Testis (tissue), 3 donors: Measurements from ENCODE around the gene SLC19A1. TPM values are rescaled to one million over a fixed set of nuclear protein-coding genes. Genes with fewer than 3 reads are reported as not detected.

ENCODE experiments used
- DNase-seq: peaks from one replicate; pipeline ENCODE4 v3.0.0-alpha.2; 2019
- H3K27ac ChIP-seq, 2 donors: fragments of 200-600 bp; sonication (generic); one replicate each; pipeline ENCODE4 v1.5.1; 2019
- H3K27me3 ChIP-seq: fragments of 200-600 bp; sonication (generic); one replicate; pipeline ENCODE4 v1.5.1; 2019
- H3K36me3 ChIP-seq: fragments of 200-600 bp; sonication (generic); one replicate; pipeline ENCODE4 v1.5.1; 2017; ENCODE audit warnings: low read depth; ENCODE audit errors: missing control alignments
- H3K4me1 ChIP-seq: fragments of 200-600 bp; sonication (generic); one replicate; pipeline ENCODE4 v1.5.1; 2019
- H3K4me3 ChIP-seq, 2 donors: fragments of 200-600 bp; sonication (generic); one replicate each; pipeline ENCODE4 v1.5.1; 2017 to 2019
- H3K9me3 ChIP-seq: fragments of 200-600 bp; sonication (generic); one replicate; pipeline ENCODE4 v1.5.1; 2017
- POLR2A ChIP-seq: fragments of 450-650 bp; IDR thresholded peaks from one replicate; pipeline ENCODE4 v1.6.1; 2017; ENCODE audit warnings: antibody characterized with exemption, mild to moderate bottlenecking, moderate library complexity
- WGBS, 2 donors: methylation state at CpG; one replicate each; pipeline ENCODE4 v1.1.5; 2018; 5-methylcytosine and 5-hydroxymethylcytosine counted together
- intact Hi-C: fragments of 100-400 bp; cut with DNase I; formaldehyde crosslinking; loops from one replicate; pipeline ENCODE4 v1.15.1; 2023; ENCODE audit warnings: low total_unique reads
- polyA plus RNA-seq: library from polyadenylated mRNA; stranded (reverse); fragments of 350-450 nt; fragmentation: Illumina TruSeq; extraction: RNeasy Lipid Tissue Mini Kit (QIAGEN cat#74804); gene quantifications from one replicate; pipeline ENCODE4 v1.2.3, GENCODE V29; 2014; ENCODE audit warnings: low read depth, low replicate concordance; ENCODE audit not compliant: insufficient read depth
- total RNA-seq, 2 donors: library from RNA; depleted of rRNA; stranded (reverse); fragments of >200 nt; gene quantifications; one replicate each; pipeline ENCODE4 v1.2.3, GENCODE V29; 2016
- TF ChIP-seq, protein P1 (sequence below), 3 experiments: fragments of 450-650 bp in 2 of 3; fragments of 200-600 bp in 1 of 3; sonication (generic) in 1 of 3; IDR thresholded peaks; one replicate each; pipeline ENCODE4 v1.5.1; 2016 to 2019; ENCODE audit warnings: antibody characterized with exemption in 3 of 3, mild to moderate bottlenecking in 2 of 3, moderate library complexity in 1 of 3

SLC19A1 gene
- total and polyA plus RNA-seq, 3 donors from 2014 or later: 5.5 to 17.4 (median 15.7) TPM

DNA sequence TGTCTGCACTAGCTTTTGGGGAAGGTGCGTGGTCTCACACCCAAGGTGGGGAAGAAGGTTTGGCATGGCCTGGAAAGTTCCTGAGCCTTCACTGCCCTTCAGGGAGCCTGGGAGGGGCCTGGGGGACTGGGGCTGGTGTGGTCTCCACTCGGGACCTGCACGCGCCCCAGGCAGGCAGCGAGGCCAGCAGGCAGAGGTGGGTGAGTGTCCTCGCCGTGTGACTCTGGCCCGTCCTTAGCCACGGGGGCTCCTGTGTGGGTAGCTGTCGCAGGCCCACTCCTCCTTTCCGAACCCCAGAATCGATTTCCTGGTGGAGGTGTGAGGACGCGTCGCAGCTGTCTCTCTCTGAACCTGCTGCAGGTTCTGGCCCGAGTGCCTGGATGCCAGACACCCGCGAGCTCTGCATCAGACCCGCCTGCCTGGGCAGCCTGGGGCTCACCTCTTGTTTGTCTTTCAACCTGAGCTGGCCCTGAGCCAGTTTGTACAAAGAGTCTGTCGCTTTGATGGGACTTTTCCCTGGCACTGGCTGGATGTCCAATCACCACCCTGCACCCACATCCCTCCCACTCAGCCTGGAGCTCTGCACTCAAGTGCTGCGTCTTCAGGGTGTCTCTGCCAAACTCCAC, 36.0 kb upstream of the SLC19A1 start:
- DNase-seq: no peak
- WGBS, 2 donors: 71 to 88% methylated on average over 1 to 21 of the region's 21 CpGs
- Histone ChIP-seq H3K9me3 (no peaks in the 10 kb centered on the region), H3K4me3 (no peak overlapping the region), H3K4me1 (peaks cover 13% of the 10 kb centered on the region), H3K27ac (no peak overlapping the region), H3K36me3 (no peaks in the 10 kb centered on the region), H3K27me3 (no peaks in the 10 kb centered on the region)
- intact Hi-C loops: no loop called here
- TF ChIP-seq POLR2A: no peak
- TF ChIP-seq, protein P1, sequence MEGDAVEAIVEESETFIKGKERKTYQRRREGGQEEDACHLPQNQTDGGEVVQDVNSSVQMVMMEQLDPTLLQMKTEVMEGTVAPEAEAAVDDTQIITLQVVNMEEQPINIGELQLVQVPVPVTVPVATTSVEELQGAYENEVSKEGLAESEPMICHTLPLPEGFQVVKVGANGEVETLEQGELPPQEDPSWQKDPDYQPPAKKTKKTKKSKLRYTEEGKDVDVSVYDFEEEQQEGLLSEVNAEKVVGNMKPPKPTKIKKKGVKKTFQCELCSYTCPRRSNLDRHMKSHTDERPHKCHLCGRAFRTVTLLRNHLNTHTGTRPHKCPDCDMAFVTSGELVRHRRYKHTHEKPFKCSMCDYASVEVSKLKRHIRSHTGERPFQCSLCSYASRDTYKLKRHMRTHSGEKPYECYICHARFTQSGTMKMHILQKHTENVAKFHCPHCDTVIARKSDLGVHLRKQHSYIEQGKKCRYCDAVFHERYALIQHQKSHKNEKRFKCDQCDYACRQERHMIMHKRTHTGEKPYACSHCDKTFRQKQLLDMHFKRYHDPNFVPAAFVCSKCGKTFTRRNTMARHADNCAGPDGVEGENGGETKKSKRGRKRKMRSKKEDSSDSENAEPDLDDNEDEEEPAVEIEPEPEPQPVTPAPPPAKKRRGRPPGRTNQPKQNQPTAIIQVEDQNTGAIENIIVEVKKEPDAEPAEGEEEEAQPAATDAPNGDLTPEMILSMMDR (IDR thresholded peaks at IDR 0.05): no peak

DNA sequence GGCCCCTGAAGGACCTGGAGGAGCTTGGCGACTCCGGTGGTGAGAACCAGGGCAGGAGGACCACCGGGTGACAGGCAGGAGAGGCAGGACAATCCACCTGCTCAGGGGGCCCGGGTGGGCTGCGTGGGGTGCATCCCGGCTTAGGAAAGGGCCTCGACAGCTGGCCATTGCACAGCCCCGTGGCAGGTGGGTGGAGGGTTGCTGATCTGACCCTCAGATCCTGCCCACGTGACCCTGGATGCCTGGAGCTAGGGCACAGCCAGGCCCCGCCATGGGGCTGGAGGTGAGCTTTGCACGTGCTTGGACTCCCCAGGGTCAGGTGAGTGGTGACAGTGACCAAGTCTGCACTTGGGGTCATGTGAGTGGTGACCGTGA, 35.5 kb upstream of the SLC19A1 start:
- TF ChIP-seq, protein P1 (IDR thresholded peaks at IDR 0.05): no peak
- no peak for TF ChIP-seq POLR2A
- no peak for DNase-seq
- H3K4me1 ChIP-seq: peaks cover 13% of the 10 kb centered on the region
- 79 to 88% methylated on average over 9 to 12 of the region's 12 CpGs for WGBS, 2 donors
- H3K27ac ChIP-seq: no peak overlapping the region
- no peak overlapping the region for H3K4me3 ChIP-seq
- no peaks in the 10 kb centered on the region for H3K9me3 ChIP-seq
- no peaks in the 10 kb centered on the region for H3K27me3 ChIP-seq
- intact Hi-C loops: no loop called here
- no peaks in the 10 kb centered on the region for H3K36me3 ChIP-seq

DNA sequence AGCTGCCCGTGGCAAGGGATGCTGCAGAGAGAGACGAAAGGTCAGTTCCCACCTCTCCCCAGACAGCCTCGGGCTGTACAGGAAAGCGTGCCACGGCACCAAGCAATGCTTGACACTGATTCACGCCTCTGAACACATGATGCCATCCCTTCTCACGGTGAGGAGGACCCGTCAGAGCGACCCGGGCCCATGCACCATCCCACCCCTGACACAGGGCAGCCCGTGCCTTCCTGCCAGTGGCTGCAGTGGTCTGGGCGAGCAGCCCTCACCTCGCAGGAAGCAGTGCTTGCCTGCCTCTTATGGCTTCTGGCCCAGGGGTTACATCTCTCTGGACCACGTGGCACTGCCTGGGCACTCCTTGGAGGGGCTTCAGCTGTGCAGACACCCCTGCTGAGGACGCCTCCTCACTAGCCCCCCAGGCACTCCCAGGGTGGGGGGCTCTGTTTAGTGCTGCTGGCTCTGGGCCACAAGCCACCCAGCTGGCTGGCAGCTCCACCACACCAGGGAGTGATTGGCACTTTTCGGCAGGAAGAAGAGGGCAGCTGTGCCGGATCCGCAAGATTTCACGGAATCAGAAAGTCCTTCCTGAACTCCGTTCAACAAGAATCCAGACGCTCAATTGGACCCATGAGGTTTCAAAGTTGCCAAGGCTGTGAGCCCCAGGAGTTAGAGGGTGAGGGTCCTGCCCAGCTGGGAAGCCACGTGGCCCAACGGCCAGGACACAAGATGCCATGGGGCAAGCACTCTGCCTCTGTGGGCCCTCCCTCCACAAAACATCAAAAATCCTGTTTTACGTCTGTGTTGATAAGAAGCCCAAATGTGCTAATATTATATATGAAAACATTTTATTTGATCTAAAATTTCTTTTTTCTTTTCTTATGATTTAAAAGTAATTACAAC, 34.8 kb upstream of the SLC19A1 start:
- no peak for TF ChIP-seq POLR2A
- no peak for DNase-seq
- 89 to 91% methylated on average over 15 to 24 of the region's 24 CpGs for WGBS, 2 donors

DNA sequence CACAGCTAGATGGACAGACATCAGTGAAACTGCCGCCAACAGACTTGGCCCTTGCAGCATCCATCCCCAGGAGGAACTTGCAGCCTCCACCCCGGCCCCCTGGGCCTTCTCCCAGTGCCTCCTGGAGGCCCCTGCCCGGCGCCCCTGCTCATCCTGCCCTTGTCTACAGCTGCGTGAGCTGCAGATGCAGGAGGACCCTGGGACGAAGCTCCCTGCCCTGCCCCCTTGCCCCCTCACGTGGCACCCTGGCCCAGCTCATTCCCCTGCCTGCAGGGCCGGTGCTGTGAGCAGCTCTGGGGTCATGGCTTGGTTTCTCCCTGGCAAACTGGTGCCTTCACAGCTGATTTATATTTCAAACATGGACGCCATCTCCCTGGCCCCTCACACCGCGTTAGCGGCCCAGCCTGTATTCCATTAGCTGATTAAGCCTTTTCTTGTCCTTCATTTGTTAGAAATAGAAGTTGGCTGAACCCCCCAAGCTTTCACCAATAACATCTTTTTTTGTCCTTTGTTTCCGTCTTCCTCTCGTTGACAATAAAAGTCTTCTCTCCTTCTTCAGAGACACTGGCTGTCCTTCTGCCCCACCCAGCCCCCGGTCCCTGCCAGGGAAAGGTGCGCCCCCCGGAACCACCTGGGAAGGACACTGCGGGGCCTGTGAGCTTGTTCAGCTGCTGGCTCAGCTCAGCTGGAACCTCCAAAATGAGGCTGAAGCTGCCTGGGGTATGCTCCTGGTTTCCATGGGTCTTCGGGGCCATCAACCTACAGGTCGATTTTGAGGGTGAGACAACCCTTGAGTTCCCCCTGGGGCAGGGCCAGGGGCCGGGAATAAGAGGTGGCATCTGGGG, 34.0 kb upstream of the SLC19A1 start:
- Histone ChIP-seq H3K4me1 (peaks cover 13% of the 10 kb centered on the region), H3K27me3 (no peaks in the 10 kb centered on the region), H3K4me3 (no peak overlapping the region), H3K36me3 (no peaks in the 10 kb centered on the region), H3K27ac (no peak overlapping the region), H3K9me3 (no peaks in the 10 kb centered on the region)
- DNase-seq: no peak
- TF ChIP-seq, protein P1 (IDR thresholded peaks at IDR 0.05): no peak
- no peak for TF ChIP-seq POLR2A
- intact Hi-C loops: no loop called here
- WGBS, 2 donors: 88 to 91% methylated on average over 12 to 21 of the region's 21 CpGs

More for the DNA sequence above, 34.8 kb upstream of the SLC19A1 start:
- Histone ChIP-seq H3K9me3 (no peaks in the 10 kb centered on the region), H3K27ac (no peak overlapping the region), H3K36me3 (no peaks in the 10 kb centered on the region), H3K27me3 (no peaks in the 10 kb centered on the region), H3K4me3 (no peak overlapping the region), H3K4me1 (peaks cover 13% of the 10 kb centered on the region)
- intact Hi-C loops: no loop called here
